Measurements from ENCODE around the gene ACTR3.

DNA sequence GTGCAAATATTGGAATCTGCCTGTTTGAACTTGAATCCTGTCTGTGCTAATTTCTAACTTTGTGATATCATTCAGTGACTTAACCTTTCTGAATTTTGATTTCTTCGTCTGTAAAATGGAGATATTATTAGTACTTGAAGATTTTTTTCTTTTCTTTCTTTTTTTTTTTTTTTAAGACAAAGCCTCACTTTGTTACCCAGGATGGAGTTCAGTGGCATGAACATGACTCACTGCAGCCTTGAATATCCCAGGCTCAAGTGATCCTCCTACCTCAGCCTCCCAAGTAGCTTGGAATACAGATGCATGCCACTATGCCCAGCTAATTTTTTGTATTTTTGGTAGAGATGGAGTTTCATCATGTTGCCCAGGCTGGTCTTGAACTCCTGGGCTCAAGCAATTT is 28.3 kb downstream of the ACTR3 start:
- no peak for TF ChIP-seq CTCF (IDR thresholded peaks at IDR 0.05)
- no peak for TF ChIP-seq POLR2A (IDR thresholded peaks at IDR 0.05)
- no peak for TF ChIP-seq POLR2AphosphoS5 (IDR thresholded peaks at IDR 0.05; ENCODE audit: insufficient read depth in 1 of 2, low read depth in 1 of 2)

Measured in vagina (tissue), 2 donors.